Measurements from ENCODE around the gene ANKRD55. TPM values are rescaled to one million over a fixed set of nuclear protein-coding genes. Genes with fewer than 3 reads are reported as not detected.

Gene ANKRD55
- polyA plus RNA-seq, 4 donors = 0.75 to 1.7 (median 1.3) TPM

GRCh38 chr5:56060276-56061110 is 172.6 kb downstream of the ANKRD55 start:
- no peak for DNase-seq (ENCODE audit: low read depth in 4 of 4, low spot score in 2 of 4)

DNA sequence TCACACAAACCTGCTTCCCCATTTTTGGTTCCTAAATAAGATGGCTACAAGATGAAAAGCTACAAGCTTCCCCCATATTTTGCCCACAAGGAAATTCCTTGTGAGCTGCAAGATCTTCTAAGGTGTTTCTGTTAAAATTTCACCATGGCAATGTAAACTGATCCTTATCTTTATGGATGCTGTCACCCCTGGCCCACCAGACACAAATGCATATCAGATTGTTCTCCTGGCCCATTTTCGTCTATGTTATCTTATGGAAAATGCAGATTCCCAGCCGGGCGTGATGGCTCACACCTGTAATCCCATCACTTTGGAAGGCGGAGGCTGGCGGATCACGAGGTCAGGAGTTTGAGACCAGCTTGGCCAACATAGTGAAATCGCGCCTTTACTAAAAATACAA is 173.3 kb downstream of the ANKRD55 start:
- DNase-seq (ENCODE audit: low read depth in 4 of 4, low spot score in 2 of 4) = no peak

GRCh38 chr5:56056875-56057274 is 176.3 kb downstream of the ANKRD55 start:
- DNase-seq (ENCODE audit: low read depth in 4 of 4, low spot score in 2 of 4) = no peak

- DNase-seq (ENCODE audit: low read depth in 4 of 4, low spot score in 2 of 4) = no peak
These were observed 177.3 kb downstream of the ANKRD55 start for GRCh38 chr5:56055859-56056258.

- DNase-seq (ENCODE audit: low read depth in 4 of 4, low spot score in 2 of 4) = no peak
These were observed 177.8 kb downstream of the ANKRD55 start for GRCh38 chr5:56055287-56055686.

DNA sequence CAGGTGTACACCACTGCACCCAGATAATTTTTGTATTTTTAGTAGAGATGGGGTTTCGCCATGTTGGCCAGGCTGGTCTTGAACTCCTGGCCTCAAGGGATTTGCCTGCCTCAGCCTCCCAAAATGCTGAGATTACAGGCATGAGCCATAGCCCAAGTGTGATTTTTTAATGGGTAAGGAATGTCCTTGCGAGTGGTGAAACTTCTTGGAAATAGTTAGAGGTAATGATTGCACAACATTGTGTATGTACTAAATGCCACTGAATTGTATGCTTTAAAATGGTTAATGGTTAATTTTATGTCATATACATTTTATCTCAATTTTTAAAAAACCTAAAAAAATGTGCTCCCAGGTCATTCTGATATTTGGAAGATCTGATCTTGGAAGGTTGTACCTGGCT is 178.5 kb downstream of the ANKRD55 start:
- DNase-seq (ENCODE audit: low read depth in 4 of 4, low spot score in 2 of 4) = no peak

DNA sequence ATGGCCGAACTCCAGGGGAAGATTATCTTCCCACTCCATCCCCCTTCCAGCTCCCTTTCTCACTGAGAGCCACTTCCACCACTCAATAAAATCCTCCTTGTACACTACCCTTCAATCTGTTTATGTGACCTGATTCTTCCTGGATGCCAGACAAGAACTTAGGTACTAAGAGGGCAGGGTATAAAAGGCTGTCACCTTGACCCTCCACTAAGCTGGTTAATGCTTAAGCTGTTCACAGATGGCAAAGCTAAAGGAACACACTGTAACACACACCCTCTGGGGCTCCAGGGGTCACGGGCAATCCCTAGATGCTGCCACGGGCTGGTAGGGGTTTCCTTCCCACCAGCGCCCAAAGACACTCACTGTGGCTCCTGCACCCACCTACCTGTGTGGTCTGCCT is 179.8 kb downstream of the ANKRD55 start:
- DNase-seq (ENCODE audit: low read depth in 4 of 4, low spot score in 2 of 4) = no peak

GRCh38 chr5:56052735-56053134 is 180.4 kb downstream of the ANKRD55 start:
- no peak for DNase-seq (ENCODE audit: low read depth in 4 of 4, low spot score in 2 of 4)

GRCh38 chr5:56050551-56051255 is 182.4 kb downstream of the ANKRD55 start:
- no peak for DNase-seq (ENCODE audit: low read depth in 4 of 4, low spot score in 2 of 4)

Other genes starting within 250 kb of the ANKRD55 start
- gene IL6ST, start 238.4 kb downstream of the ANKRD55 start, polyA plus RNA-seq (ENCODE audit: insufficient read length in 4 of 4) = 100 to 1,000 TPM; 104 to 148 (median 122) TPM